Measurements from ENCODE around the gene MAPKAP1.

DNA sequence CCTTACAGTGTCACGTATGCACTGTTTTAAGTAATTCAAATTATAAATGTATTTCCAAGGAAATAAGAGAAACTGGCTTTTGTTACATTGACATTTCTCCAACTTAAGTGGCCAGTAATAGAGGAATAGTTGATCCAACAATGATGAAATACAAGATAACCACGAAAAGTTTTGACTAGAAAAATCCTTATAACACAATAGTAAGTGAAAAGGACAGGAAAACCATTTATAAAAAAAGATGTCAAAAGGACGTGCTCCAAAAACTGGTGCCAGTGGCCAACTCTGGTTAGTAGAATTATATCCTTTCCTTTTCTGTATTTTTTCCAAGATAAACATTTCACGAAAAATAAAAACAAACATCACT is 234.5 kb downstream of the MAPKAP1 start:
- TF ChIP-seq, protein P1, sequence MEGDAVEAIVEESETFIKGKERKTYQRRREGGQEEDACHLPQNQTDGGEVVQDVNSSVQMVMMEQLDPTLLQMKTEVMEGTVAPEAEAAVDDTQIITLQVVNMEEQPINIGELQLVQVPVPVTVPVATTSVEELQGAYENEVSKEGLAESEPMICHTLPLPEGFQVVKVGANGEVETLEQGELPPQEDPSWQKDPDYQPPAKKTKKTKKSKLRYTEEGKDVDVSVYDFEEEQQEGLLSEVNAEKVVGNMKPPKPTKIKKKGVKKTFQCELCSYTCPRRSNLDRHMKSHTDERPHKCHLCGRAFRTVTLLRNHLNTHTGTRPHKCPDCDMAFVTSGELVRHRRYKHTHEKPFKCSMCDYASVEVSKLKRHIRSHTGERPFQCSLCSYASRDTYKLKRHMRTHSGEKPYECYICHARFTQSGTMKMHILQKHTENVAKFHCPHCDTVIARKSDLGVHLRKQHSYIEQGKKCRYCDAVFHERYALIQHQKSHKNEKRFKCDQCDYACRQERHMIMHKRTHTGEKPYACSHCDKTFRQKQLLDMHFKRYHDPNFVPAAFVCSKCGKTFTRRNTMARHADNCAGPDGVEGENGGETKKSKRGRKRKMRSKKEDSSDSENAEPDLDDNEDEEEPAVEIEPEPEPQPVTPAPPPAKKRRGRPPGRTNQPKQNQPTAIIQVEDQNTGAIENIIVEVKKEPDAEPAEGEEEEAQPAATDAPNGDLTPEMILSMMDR (conservative IDR thresholded peaks at IDR 0.05 in 1 of 2, IDR thresholded peaks at IDR 0.05 in 1 of 2; ENCODE audit: extremely low read depth in 1 of 2, insufficient read depth in 1 of 2, low read depth in 1 of 2, low read length in 2 of 2): no peak
- no peak for TF ChIP-seq EZH2 (IDR thresholded peaks at IDR 0.05; ENCODE audit: borderline replicate concordance, low read length)

Data from mammary epithelial cell (primary cell).